GM19099 (cell line): ENCODE data around the gene IFITM1.

ENCODE experiments used
- POLR2A ChIP-seq: IDR thresholded peaks from 3 replicates; pipeline ENCODE4 v1.6.1; 2011; ENCODE audit warnings: low read depth; ENCODE audit not compliant: insufficient read length; ENCODE audit errors: extremely low read depth

The IFITM1 gene

DNA sequence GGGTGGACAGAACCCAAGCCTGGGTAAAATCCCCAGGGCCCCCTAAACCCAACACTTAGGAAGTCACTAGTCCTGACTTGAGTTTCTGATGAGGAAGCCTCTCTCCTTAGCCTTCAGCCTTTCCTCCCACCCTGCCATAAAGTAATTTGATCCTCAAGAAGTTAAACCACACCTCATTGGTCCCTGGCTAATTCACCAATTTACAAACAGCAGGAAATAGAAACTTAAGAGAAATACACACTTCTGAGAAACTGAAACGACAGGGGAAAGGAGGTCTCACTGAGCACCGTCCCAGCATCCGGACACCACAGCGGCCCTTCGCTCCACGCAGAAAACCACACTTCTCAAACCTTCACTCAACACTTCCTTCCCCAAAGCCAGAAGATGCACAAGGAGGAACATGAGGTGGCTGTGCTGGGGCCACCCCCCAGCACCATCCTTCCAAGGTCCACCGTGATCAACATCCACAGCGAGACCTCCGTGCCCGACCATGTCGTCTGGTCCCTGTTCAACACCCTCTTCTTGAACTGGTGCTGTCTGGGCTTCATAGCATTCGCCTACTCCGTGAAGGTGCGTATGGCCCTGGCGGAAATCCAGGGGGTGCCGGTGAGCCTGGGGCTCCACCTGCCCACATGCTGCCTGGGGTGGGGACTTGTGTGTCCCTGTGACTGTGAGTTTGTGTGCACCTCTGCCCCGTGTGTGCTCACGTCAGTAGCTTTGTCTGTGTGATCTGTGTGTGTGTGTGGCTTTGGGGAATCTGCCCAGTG is at the start of gene IFITM1:
Gene IFITM1, plus strand, starts transcription at position 254 of the 767 bp plus-strand sequence. Its CDS starts 131 bp downstream, at position 385.
- peak; percentile 96 for TF ChIP-seq POLR2A

GRCh38 chr11:266676-267439 is 47.0 kb upstream of the IFITM1 start:
- no peak for TF ChIP-seq POLR2A

GRCh38 chr11:267491-267994 is 46.3 kb upstream of the IFITM1 start:
- peak; percentile 50 for TF ChIP-seq POLR2A

- peak; percentile 38 for TF ChIP-seq POLR2A
Measured at GRCh38 chr11:269146-269890, 44.5 kb upstream of the IFITM1 start.

DNA sequence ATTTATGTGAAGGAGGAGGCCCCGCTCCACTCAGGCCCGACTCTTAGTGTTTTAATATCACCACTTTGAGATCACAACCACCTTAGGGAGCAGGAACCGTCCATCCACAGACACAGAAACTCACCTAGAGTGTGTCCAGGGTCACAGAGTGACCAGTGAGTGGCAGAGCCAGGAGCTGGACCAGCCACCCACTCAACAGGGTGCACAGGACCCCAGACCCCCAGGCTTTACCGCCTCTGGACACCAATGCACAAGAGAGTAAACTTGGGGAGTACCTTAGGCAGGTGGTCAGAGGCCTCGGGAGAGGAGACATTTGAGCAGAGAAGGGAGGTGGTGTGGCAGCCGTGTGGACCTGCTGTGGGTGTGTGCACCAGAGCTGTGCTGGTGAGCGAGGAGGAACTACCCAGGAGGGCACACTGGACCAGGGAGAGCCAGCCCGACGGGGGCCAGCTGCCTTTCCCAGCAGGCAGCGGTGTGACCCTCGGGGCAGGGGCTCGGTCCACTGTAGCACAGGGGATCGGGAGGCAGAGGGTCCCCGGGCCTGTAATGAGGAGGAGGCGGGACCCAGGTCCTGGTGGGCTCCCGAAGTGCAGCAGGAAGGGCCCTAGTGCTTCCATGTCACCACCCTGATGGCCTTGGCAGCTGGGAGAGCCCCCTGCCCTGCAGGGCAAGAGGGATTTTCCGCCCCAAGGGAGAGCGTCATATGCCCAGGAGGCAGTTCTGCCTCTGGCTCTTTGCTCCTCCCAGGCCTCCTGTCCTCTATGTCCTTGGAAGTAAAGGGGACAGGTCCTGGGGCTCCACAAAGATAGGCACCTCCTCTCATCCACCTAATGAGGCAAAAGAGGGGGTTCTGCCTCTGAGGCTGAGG is 43.2 kb upstream of the IFITM1 start:
- TF ChIP-seq POLR2A, result no peak

DNA sequence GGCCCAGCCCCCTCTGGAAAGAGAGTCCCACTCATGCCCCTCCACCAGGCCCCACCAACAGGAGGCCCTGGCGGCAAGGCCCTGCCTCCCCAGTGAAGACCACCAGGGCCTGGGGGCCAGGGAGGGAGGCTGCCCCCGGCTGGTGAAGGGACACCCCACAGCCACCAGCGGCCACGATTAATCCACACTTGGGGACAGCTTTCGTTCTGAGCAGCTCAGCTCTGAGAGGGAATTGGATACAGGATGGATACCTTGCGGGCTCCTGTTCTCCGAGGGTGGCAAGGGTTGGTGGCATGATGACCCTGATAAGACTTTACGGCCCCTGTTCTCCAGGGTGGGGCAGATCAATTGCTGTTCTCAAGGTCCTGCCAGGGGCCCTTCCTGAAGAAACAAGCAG is 42.5 kb upstream of the IFITM1 start:
- TF ChIP-seq POLR2A, result no peak

- no peak for TF ChIP-seq POLR2A
Measured at GRCh38 chr11:272195-272930, 41.5 kb upstream of the IFITM1 start.

GRCh38 chr11:272931-273198 is 41.0 kb upstream of the IFITM1 start:
- no peak for TF ChIP-seq POLR2A

- no peak for TF ChIP-seq POLR2A
Measured at GRCh38 chr11:276219-276618, 37.6 kb upstream of the IFITM1 start.

- TF ChIP-seq POLR2A, result no peak
Measured at GRCh38 chr11:278001-278951, 35.6 kb upstream of the IFITM1 start, which contains the start of gene NLRP6. NLRP6 (plus strand) TSS chr11:278407; CDS start chr11:278570, 163 bp downstream.

DNA sequence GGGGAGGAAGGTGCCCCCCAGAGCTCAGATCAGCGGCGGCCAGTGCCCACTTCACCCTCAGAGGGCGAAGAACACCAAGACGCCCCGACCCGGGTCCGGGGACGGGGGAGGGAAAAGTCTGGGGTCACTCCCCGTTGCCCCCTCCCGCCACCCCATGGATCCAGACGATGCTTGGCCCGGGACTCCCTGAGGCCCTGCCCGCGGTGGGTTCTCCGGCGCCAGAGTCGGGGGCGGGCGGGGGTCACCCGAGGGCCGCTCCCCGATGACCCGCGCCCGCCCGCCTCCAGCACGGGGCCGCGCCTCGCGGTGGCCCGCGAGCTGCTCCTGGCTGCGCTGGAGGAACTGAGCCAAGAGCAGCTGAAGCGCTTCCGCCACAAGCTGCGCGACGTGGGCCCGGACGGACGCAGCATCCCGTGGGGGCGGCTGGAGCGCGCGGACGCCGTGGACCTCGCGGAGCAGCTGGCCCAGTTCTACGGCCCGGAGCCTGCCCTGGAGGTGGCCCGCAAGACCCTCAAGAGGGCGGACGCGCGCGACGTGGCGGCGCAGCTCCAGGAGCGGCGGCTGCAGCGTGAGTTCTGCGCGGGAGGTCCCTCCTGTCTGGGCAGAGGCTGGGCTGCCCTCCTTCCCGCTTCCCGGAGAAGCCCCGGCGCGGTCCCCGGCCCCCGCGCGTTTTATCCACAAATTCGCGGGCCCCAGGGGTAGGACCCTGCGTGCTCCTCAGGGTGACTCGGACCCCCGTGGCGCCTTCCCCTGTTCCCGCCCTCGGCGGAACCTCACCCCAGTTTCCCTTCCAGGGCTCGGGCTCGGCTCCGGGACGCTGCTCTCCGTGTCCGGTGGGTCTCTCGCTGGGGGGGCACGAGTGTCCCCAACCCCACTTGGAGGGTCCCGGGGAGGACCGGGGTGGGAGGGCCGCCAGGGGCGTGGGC is 34.5 kb upstream of the IFITM1 start:
- no peak for TF ChIP-seq POLR2A

GRCh38 chr11:279966-280705 is 33.7 kb upstream of the IFITM1 start:
- TF ChIP-seq POLR2A, result no peak
